Adrenal gland (tissue), 5 donors: ENCODE measurements around the gene RCC2.

ENCODE experiments used
- POLR2A ChIP-seq, 2 donors: fragments of 450-650 bp; IDR thresholded peaks; one replicate each; pipeline ENCODE4 v1.6.1; 2017; ENCODE audit warnings: antibody characterized with exemption in 2 of 2, mild to moderate bottlenecking in 2 of 2, moderate library complexity in 1 of 2
- TF ChIP-seq, protein P1 (sequence below), 6 experiments: fragments of 450-650 bp in 4 of 6; fragments of 200-600 bp in 2 of 6; sonication (generic) in 1 of 6; IDR thresholded peaks; 1 replicate in 5 of 6; 2 replicates in 1 of 6; pipeline versions ENCODE4 v1.5.1 to v1.8.0; 2016 to 2021; ENCODE audit warnings: antibody characterized with exemption in 6 of 6, mild to moderate bottlenecking in 2 of 6, moderate library complexity in 1 of 6
- donor health status: DM: no; HTN: no; CAD: no.

GRCh38 chr1:17416389-17416788 lies 23.1 kb downstream of the RCC2 start:
- TF ChIP-seq, protein P1, sequence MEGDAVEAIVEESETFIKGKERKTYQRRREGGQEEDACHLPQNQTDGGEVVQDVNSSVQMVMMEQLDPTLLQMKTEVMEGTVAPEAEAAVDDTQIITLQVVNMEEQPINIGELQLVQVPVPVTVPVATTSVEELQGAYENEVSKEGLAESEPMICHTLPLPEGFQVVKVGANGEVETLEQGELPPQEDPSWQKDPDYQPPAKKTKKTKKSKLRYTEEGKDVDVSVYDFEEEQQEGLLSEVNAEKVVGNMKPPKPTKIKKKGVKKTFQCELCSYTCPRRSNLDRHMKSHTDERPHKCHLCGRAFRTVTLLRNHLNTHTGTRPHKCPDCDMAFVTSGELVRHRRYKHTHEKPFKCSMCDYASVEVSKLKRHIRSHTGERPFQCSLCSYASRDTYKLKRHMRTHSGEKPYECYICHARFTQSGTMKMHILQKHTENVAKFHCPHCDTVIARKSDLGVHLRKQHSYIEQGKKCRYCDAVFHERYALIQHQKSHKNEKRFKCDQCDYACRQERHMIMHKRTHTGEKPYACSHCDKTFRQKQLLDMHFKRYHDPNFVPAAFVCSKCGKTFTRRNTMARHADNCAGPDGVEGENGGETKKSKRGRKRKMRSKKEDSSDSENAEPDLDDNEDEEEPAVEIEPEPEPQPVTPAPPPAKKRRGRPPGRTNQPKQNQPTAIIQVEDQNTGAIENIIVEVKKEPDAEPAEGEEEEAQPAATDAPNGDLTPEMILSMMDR (IDR thresholded peaks at IDR 0.05): no peak
- no peak for TF ChIP-seq POLR2A (IDR thresholded peaks at IDR 0.05)
